Psoas muscle (tissue), 8 donors: ENCODE measurements around the gene NFIB. TPM values are rescaled to one million over a fixed set of nuclear protein-coding genes. Genes with fewer than 3 reads are reported as not detected.

ENCODE experiments used
- ATAC-seq, 4 donors: fragments of 200-7000 bp; cut with Tn5 transposase; one replicate each; pipeline ENCODE4 v1.9.1; 2020; ENCODE audit warnings: moderate library complexity in 3 of 4, mild to moderate bottlenecking in 2 of 4
- DNase-seq, 2 donors: peaks; one replicate each; pipeline ENCODE4 v3.0.0-alpha.2; 2020
- H3K27ac ChIP-seq: fragments of 200-600 bp; one replicate; pipeline ENCODE4 v1.8.0; 2022
- H3K27me3 ChIP-seq, 3 donors: fragments of 200-600 bp in 1 of 3; one replicate each; pipeline versions ENCODE4 v1.6.1 to v1.8.0; 2013 to 2022; ENCODE audit warnings: low read length in 2 of 3, mild to moderate bottlenecking in 2 of 3, moderate library complexity in 1 of 3; ENCODE audit not compliant: insufficient read depth in 3 of 3
- H3K36me3 ChIP-seq, 2 donors: fragments of 200-600 bp in 1 of 2; one replicate each; pipeline versions ENCODE4 v1.6.1 to v1.8.0; 2013 to 2022; ENCODE audit warnings: low read depth in 1 of 2, mild to moderate bottlenecking in 1 of 2, moderate library complexity in 1 of 2; ENCODE audit not compliant: insufficient read depth in 1 of 2
- H3K4me1 ChIP-seq: fragments of 200-600 bp; one replicate; pipeline ENCODE4 v1.8.0; 2022
- H3K4me3 ChIP-seq: fragments of 200-600 bp; one replicate; pipeline ENCODE4 v1.8.0; 2022; ENCODE audit warnings: mild to moderate bottlenecking
- H3K9me3 ChIP-seq: fragments of 200-600 bp; one replicate; pipeline ENCODE4 v1.8.0; 2022
- CTCF ChIP-seq: fragments of 200-600 bp; IDR thresholded peaks from one replicate; pipeline ENCODE4 v1.8.0; 2022; ENCODE audit warnings: antibody characterized with exemption
- WGBS, 3 donors: extraction: QIAGEN DNeasy Blood & Tissue Kit; methylation state at CpG; one replicate each; pipeline versions ENCODE4 v1.1.6 to v1.1.7; 2013; 5-methylcytosine and 5-hydroxymethylcytosine counted together
- intact Hi-C, 2 donors: fragments of 100-400 bp; cut with DNase I; formaldehyde crosslinking; loops; one replicate each; pipeline versions ENCODE4 v1.11.0 to v1.14.2; 2022
- polyA plus RNA-seq, 3 donors: library from polyadenylated mRNA; stranded (reverse); fragments of 200-250 nt; gene quantifications; one replicate each; pipeline ENCODE4 v1.2.3, GENCODE V29; 2013
- total RNA-seq, 4 donors: library from RNA; stranded (reverse); fragmentation: NEBNext Ultra II Directional in 2 of 4; extraction: Animal tissue kit (Norgen Biotek cat#: 25700) in 2 of 4; gene quantifications; one replicate each; pipeline versions ENCODE4 v1.2.1 to v1.2.4, GENCODE V29; 2021 to 2023
- donor health status: healthy with polysubstance abuse.
- donor health status: DM: no; HTN: no; CAD: no; lungs with moderate emphysema.
- donor health status: Bipolar disorder and iron deficiency.
- donor health status: healthy.
- donor health status: DM: yes; HTN: yes; CAD: no.
- donor health status: DM: no; HTN: no; CAD: no.
- donor health status: DM: no; HTN: no; CAD: no.
- donor health status: DM: yes; HTN: yes; CAD: no.

NFIB gene
- total and polyA plus RNA-seq, 7 donors: 5.8 to 65.1 (median 35.0) TPM

- intact Hi-C loops: no loop called here
- Histone ChIP-seq H3K9me3 (no peaks in the 10 kb centered on the region), H3K36me3 (no peaks in the 10 kb centered on the region), H3K4me1 (peaks cover 57% of the 10 kb centered on the region), H3K27me3 (no peaks in the 10 kb centered on the region), H3K4me3 (no peak overlapping the region), H3K27ac (peak overlapping the region; percentile 12)
- DNase-seq (no peak), ATAC-seq (peak; percentile 48 to 78 (median 67))
- WGBS, 3 donors: 60 to 71% (median 60%) methylated on average over 4 of the region's 4 CpGs
- no peak for TF ChIP-seq CTCF
Observed at GRCh38 chr9:14165376-14166035, 148.4 kb downstream of the NFIB start.

- H3K27me3 ChIP-seq: no peaks in the 10 kb centered on the region
- no peak for ATAC-seq
- intact Hi-C loops: no loop called here
- 72 to 79% (median 75%) methylated on average over 1 of the region's 1 CpG for WGBS, 3 donors
- H3K36me3 ChIP-seq: no peaks in the 10 kb centered on the region
- H3K27ac ChIP-seq: peak overlapping the region; percentile 12
- no peak for DNase-seq
- peaks cover 62% of the 10 kb centered on the region for H3K4me1 ChIP-seq
- H3K9me3 ChIP-seq: no peaks in the 10 kb centered on the region
- no peak overlapping the region for H3K4me3 ChIP-seq
- no peak for TF ChIP-seq CTCF
Observed at GRCh38 chr9:14164908-14165307, 149.0 kb downstream of the NFIB start.

- no peaks in the 10 kb centered on the region for H3K36me3 ChIP-seq
- no peaks in the 10 kb centered on the region for H3K27me3 ChIP-seq
- H3K27ac ChIP-seq: peak overlapping the region; percentile 50
- no peak overlapping the region for H3K4me3 ChIP-seq
- intact Hi-C loops: no loop called here
- H3K9me3 ChIP-seq: no peaks in the 10 kb centered on the region
- 32 to 47% (median 33%) methylated on average over 4 of the region's 4 CpGs for WGBS, 3 donors
- H3K4me1 ChIP-seq: peaks cover 61% of the 10 kb centered on the region
- DNase-seq (no peak), ATAC-seq (peak; percentile 42 to 86 (median 76))
- TF ChIP-seq CTCF: no peak
Observed at GRCh38 chr9:14159440-14160216, 154.3 kb downstream of the NFIB start.

GRCh38 chr9:14158916-14159315 lies 155.0 kb downstream of the NFIB start:
- intact Hi-C loops: no loop called here
- Histone ChIP-seq H3K4me1 (peaks cover 55% of the 10 kb centered on the region), H3K27me3 (no peaks in the 10 kb centered on the region), H3K27ac (no peak overlapping the region), H3K36me3 (no peaks in the 10 kb centered on the region), H3K4me3 (no peak overlapping the region), H3K9me3 (no peaks in the 10 kb centered on the region)
- ATAC-seq (peak in 3 of 4 donors; percentile 37 to 45 (median 38)), DNase-seq (no peak)
- no peak for TF ChIP-seq CTCF
- 86 to 99% (median 93%) methylated on average over 1 of the region's 1 CpG for WGBS, 3 donors
